Sigmoid colon (tissue), 7 donors: Measurements from ENCODE around the gene SOWAHA. TPM values are rescaled to one million over a fixed set of nuclear protein-coding genes. Genes with fewer than 3 reads are reported as not detected.

Source experiments
- DNase-seq: peaks from one replicate; pipeline ENCODE4 v3.0.0-alpha.2; 2019
- H3K27ac ChIP-seq, 4 donors: fragments of 200-600 bp; sonication (generic); one replicate each; pipeline ENCODE4 v1.5.1; 2016 to 2019; ENCODE audit warnings: mild to moderate bottlenecking in 1 of 4
- H3K27me3 ChIP-seq, 3 donors: fragments of 200-600 bp; sonication (generic); one replicate each; pipeline ENCODE4 v1.5.1; 2019; ENCODE audit warnings: mild to moderate bottlenecking in 1 of 3
- H3K36me3 ChIP-seq, 4 donors: fragments of 200-600 bp; sonication (generic); one replicate each; pipeline ENCODE4 v1.5.1; 2016 to 2019
- H3K4me1 ChIP-seq, 4 donors: fragments of 200-600 bp; sonication (generic); one replicate each; pipeline ENCODE4 v1.5.1; 2017 to 2019
- H3K4me3 ChIP-seq, 4 donors: fragments of 200-600 bp; sonication (generic); one replicate each; pipeline ENCODE4 v1.5.1; 2017 to 2019; ENCODE audit warnings: mild to moderate bottlenecking in 2 of 4, moderate library complexity in 1 of 4
- H3K9me3 ChIP-seq, 4 donors: fragments of 200-600 bp in 3 of 4; sonication (generic) in 3 of 4; one replicate each; pipeline versions ENCODE4 v1.5.1 to v1.6.1; 2013 to 2019
- EP300 ChIP-seq, 4 donors: sonication (generic); formaldehyde crosslinking; IDR thresholded peaks; one replicate each; pipeline ENCODE4 v1.6.1; 2017; ENCODE audit warnings: antibody characterized with exemption in 4 of 4
- POLR2A ChIP-seq, 2 donors: fragments of 450-650 bp; IDR thresholded peaks; one replicate each; pipeline ENCODE4 v1.6.1; 2016; ENCODE audit warnings: antibody characterized with exemption in 2 of 2, mild to moderate bottlenecking in 2 of 2, moderate library complexity in 2 of 2
- POLR2AphosphoS5 ChIP-seq, 4 donors: sonication (generic); formaldehyde crosslinking; IDR thresholded peaks; one replicate each; pipeline ENCODE4 v1.6.1; 2017; ENCODE audit warnings: antibody characterized with exemption in 4 of 4
- WGBS, 2 donors: extraction: QIAGEN DNeasy Blood & Tissue Kit; methylation state at CpG; one replicate each; pipeline ENCODE4 v1.1.7; 2013; 5-methylcytosine and 5-hydroxymethylcytosine counted together
- intact Hi-C: fragments of 100-400 bp; cut with DNase I; formaldehyde crosslinking; loops from one replicate; pipeline ENCODE4 v1.15.1; 2023
- polyA plus RNA-seq, 3 donors: library from polyadenylated mRNA; stranded (reverse); fragments of 200-250 nt; gene quantifications; one replicate each; pipeline ENCODE4 v1.2.3, GENCODE V29; 2013
- total RNA-seq, 4 donors: library from RNA; depleted of rRNA; stranded (reverse); fragments of >200 nt; gene quantifications; one replicate each; pipeline ENCODE4 v1.1.0, GENCODE V29; 2016
- TF ChIP-seq, protein P1 (sequence below), 4 experiments: fragments of 450-650 bp in 3 of 4; fragments of 200-600 bp in 1 of 4; IDR thresholded peaks; one replicate each; pipeline ENCODE4 v1.5.1; 2016 to 2019; ENCODE audit warnings: antibody characterized with exemption in 4 of 4, mild to moderate bottlenecking in 3 of 4, moderate library complexity in 2 of 4
- donor health status: healthy with polysubstance abuse.
- donor health status: Bipolar disorder and iron deficiency.
- donor health status: healthy.

The SOWAHA gene
- total and polyA plus RNA-seq, 7 donors = 0.16 to 33.8 (median 8.0) TPM; not detected in 2

DNA sequence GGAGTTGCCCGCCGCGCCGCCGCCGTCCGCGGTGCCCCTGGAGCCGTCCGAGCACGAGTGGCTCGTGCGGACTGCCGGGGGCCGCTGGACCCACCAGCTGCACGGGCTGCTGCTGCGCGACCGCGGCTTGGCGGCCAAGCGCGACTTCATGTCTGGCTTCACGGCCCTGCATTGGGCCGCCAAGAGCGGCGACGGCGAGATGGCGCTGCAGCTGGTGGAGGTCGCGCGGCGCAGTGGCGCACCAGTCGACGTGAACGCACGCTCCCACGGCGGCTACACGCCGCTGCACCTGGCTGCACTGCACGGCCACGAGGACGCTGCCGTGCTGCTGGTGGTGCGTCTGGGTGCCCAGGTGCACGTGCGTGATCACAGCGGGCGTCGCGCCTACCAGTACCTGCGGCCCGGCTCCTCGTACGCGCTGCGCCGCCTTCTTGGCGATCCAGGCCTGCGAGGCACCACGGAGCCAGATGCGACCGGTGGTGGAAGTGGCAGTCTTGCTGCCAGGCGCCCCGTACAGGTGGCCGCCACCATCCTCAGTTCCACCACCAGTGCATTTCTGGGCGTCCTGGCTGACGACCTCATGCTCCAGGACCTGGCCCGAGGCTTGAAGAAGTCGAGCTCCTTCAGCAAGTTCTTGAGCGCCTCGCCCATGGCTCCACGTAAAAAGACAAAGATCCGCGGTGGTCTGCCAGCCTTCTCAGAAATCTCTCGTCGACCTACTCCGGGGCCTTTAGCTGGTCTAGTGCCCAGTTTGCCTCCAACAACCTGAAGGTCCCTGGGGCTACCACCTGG lies 1.6 kb downstream of the SOWAHA start:
- Histone ChIP-seq H3K36me3 (no peaks in the 10 kb centered on the region), H3K27ac (no peak overlapping the region), H3K9me3 (no peaks in the 10 kb centered on the region), H3K27me3 (peaks cover 29 to 57% (median 57%) of the 10 kb centered on the region in 3 donors), H3K4me3 (peak overlapping the region in 3 of 4 donors; percentile 31 to 43 (median 40)), H3K4me1 (peaks cover 0 to 20% (median 17%) of the 10 kb centered on the region in 4 donors)
- TF ChIP-seq POLR2A (IDR thresholded peaks at IDR 0.05) (no peak), EP300 (IDR thresholded peaks at IDR 0.05) (no peak), POLR2AphosphoS5 (IDR thresholded peaks at IDR 0.05) (no peak)
- TF ChIP-seq, protein P1, sequence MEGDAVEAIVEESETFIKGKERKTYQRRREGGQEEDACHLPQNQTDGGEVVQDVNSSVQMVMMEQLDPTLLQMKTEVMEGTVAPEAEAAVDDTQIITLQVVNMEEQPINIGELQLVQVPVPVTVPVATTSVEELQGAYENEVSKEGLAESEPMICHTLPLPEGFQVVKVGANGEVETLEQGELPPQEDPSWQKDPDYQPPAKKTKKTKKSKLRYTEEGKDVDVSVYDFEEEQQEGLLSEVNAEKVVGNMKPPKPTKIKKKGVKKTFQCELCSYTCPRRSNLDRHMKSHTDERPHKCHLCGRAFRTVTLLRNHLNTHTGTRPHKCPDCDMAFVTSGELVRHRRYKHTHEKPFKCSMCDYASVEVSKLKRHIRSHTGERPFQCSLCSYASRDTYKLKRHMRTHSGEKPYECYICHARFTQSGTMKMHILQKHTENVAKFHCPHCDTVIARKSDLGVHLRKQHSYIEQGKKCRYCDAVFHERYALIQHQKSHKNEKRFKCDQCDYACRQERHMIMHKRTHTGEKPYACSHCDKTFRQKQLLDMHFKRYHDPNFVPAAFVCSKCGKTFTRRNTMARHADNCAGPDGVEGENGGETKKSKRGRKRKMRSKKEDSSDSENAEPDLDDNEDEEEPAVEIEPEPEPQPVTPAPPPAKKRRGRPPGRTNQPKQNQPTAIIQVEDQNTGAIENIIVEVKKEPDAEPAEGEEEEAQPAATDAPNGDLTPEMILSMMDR (IDR thresholded peaks at IDR 0.05) = no peak
- WGBS, 2 donors = 65 to 85% methylated on average over 81 of the region's 81 CpGs
- DNase-seq = no peak
- intact Hi-C loops = no loop called here

DNA sequence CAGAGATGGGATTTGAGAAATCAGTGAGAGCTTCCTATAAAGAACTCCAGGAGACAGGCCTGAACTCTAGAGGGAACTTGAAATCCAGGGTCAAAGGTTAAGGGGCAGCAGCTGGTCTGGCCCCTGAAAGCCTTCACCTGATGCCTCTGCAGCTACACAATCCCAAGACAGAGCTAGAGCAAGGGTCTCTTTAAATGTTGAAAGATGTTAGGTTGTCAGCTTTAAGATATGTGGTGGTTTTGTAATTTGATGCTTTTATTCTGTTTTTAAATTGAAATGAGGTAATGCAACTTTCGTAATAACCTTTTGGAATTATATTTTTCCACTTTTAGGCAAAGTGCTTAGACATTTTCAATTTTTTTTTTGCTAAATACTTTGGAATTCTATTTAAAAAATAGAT lies 2.4 kb downstream of the SOWAHA start:
- Histone ChIP-seq H3K27ac (no peak overlapping the region), H3K4me1 (peaks cover 0 to 27% (median 19%) of the 10 kb centered on the region in 4 donors), H3K36me3 (no peaks in the 10 kb centered on the region), H3K9me3 (no peaks in the 10 kb centered on the region), H3K4me3 (no peak overlapping the region), H3K27me3 (peaks cover 29 to 57% (median 56%) of the 10 kb centered on the region in 3 donors)
- intact Hi-C loops = no loop called here
- TF ChIP-seq, protein P1 (IDR thresholded peaks at IDR 0.05) = no peak
- TF ChIP-seq POLR2A (IDR thresholded peaks at IDR 0.05) = no peak
- TF ChIP-seq POLR2AphosphoS5 (IDR thresholded peaks at IDR 0.05) = no peak
- TF ChIP-seq EP300 (IDR thresholded peaks at IDR 0.05) = no peak
- 86 to 93% methylated on average over 1 of the region's 1 CpG for WGBS, 2 donors
- no peak for DNase-seq

DNA sequence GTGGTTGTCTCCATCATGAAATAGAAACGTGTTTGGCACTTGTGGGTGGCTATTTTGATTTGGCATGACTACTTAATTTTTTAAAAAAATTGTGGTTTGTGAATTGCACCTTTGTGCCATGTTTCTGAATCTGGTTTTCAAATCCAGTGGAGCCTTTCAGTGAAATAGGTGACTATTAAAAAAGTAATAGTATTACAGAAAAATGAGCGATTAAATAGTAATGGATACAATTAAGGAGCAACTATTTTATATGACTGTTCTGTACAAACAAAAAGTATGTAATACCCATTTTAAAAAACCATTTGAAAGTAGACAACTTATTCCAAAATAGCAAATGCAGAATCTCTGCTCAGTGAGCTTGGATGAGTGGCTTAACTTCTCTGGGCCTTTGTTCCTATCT lies 3.0 kb downstream of the SOWAHA start:
- intact Hi-C loops = no loop called here
- WGBS, 2 donors = 83 to 84% methylated on average over 2 of the region's 2 CpGs

DNA sequence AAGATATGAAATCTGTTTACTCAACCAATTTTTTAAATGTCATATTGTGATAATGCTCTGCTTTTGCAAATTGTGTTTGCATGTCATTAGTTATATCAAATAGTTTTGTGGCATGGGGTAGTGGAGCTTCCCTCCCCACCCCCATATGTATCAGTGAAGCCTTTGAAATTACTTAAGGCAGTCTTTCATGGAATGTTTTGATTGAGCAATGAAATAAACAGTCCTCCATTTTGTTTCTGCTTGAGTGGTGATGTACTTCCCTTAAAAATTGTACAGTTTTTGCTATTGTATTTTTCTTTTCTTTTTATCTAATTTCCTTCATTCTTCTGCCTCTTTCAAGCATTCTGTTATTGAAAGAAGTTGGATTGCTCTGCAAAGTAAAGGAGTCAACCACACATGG lies 3.5 kb downstream of the SOWAHA start:
- H3K27me3 ChIP-seq = peaks cover 23 to 46% (median 45%) of the 10 kb centered on the region in 3 donors
- H3K27ac ChIP-seq = no peak overlapping the region
- peaks cover 0 to 27% (median 19%) of the 10 kb centered on the region in 4 donors for H3K4me1 ChIP-seq
- TF ChIP-seq POLR2AphosphoS5 (IDR thresholded peaks at IDR 0.05) (no peak), POLR2A (IDR thresholded peaks at IDR 0.05) (no peak), EP300 (IDR thresholded peaks at IDR 0.05) (no peak)
- TF ChIP-seq, protein P1 (IDR thresholded peaks at IDR 0.05) = no peak
- DNase-seq = no peak
- no peak overlapping the region for H3K4me3 ChIP-seq
- no peaks in the 10 kb centered on the region for H3K9me3 ChIP-seq
- no peaks in the 10 kb centered on the region for H3K36me3 ChIP-seq
- intact Hi-C loops = no loop called here

More for the DNA sequence above, 3.0 kb downstream of the SOWAHA start:
- no peak for DNase-seq
- Histone ChIP-seq H3K27me3 (peaks cover 24 to 51% (median 50%) of the 10 kb centered on the region in 3 donors), H3K4me1 (peaks cover 0 to 27% (median 19%) of the 10 kb centered on the region in 4 donors), H3K27ac (no peak overlapping the region), H3K36me3 (no peaks in the 10 kb centered on the region), H3K4me3 (no peak overlapping the region), H3K9me3 (no peaks in the 10 kb centered on the region)
- TF ChIP-seq POLR2A (IDR thresholded peaks at IDR 0.05) (no peak), EP300 (IDR thresholded peaks at IDR 0.05) (no peak), POLR2AphosphoS5 (IDR thresholded peaks at IDR 0.05) (no peak)
- TF ChIP-seq, protein P1 (IDR thresholded peaks at IDR 0.05) = no peak
